Fibroblast of skin of abdomen (primary cell): Measurements from ENCODE around the gene DEPDC7.

Experiments used
- DNase-seq: peaks from one replicate; pipeline ENCODE4 v3.0.0-alpha.2; 2013

DEPDC7 gene

DNA sequence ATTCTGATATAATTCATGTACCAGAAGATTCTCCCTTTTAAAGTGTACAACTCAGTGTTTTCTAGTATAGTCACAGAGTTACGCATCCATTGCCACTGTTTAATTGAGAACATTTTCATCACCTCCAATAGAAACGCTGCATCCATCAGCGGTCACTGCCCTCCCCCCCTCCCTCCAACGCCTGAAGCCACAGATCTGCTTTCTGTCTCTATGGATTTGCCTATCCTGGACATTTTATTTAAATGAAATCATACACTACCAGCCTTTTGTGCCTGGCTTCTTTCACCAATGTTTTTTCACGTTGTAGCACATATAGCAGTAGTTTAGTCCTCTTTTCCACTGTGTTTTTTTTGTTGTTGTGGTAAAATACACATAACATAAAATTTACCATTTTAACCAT, 46.5 kb downstream of the DEPDC7 start:
- DNase-seq, result peak; percentile 31

DNA sequence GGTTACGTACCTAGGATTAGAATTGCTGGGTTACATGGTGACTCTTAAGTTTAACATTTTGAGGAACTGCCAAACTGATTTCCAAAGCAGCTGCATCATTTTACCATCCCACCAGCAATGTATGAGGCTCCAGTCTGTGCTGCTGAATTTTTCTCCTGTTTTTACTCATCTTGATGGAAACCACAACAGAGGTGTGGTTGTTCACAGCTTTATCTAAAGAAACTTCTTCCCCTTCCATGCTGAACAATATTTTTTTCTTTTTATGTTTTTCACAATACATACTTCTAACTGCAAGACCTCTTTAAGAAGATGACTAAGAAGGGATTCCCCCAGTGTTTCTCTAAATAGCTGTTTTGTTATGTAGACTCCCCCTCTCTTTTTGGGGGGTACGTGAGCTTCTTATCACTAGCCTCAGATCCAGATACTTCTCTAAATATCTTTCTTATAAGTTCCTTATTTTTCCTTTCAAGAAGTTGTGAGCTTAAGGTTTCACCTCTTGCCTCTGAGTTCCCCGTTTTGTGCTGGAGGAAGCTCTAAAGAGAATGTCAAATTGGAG, 47.7 kb downstream of the DEPDC7 start:
- DNase-seq, result peak; percentile 68

DNA sequence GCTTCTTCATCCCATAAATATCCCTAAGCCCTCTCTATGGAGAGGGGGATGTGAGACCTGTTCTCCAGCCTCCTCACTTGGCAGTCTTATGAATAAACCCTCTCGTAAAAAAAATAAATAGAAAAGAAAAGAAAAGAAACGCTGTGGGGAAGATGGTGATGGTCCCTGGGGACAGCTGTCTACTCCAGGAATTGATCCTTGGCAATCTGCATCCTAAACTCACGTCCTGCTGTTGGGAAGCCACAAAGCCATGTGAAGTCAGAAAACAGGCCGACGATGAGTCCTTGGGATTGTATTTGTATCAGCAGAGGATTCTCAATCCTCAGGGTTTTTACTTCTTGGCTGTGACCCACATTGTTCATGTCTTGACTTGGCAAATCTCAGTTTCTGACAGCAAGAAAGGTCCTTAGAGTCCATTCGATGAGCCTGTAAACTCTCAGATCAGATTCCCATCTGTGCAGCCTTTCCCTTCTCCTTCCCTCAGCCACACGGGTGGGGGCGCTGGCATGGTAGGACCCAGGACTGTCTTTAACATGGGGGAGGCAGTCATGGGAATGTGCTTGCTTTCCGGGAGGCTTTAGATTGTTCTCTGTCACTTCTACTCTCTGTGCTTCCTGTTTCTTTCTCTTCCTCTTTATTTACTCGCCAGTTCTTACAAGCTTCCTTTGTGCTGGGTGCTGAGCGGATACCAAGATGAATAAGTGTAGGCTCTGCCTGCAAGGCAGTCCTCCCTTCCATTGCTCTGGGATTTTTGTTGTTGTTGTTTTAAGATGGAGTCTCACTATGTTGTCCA, 48.6 kb downstream of the DEPDC7 start:
- DNase-seq, result no peak

DNA sequence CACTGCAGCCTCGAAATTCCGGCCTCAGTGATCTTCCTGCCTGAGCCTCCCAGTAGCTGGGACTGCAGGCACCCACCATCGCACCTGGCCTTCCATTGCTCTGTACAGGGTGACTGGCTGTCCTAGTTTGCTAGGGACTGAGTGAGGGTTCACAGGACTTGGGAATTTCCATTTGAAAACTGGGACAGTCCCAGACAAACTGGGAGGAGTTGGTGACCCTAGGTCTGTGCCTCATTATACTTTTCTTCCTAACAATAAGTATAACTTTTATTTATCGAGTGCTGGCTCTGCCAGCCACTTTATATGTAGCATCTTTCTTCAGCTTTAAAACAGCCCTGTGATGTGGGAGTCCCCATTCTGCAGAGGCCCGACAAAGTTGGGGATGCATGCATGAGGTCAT, 49.2 kb downstream of the DEPDC7 start:
- DNase-seq, result no peak

DNA sequence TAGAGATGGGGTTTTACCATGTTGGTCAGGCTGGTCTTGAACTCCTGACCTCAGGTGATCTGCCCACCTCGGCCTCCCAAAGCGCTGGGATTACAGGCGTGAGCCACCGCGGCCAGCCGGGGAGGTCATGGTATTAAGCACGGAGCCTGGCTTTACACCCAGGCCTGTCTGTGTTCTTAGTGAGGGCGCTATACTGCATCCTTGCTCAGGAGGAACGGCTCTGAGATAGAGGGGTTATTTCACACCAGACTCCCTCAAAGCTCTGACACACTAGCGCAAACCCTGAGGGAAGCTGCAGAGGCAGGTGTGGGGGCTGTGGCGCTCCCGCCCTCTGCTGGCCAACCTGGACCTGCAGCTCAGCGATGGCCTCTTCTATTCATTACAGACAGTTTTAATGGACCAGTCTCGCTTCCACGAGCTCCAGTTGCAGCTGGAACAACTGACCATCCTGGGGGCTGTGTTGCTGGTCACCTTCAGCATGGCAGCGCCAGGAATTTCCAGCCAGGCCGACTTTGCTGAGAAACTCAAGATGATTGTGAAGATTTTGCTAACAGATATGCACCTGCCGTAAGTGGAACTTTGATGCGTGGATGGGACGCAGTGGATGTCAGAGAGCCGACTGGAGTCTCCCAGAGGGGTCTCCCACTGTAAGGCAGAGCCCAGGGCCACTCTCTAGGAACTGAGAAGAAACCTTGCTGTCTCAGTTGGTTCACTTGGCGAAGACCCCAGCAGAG, 49.9 kb downstream of the DEPDC7 start:
- DNase-seq, result peak; percentile 61

DNA sequence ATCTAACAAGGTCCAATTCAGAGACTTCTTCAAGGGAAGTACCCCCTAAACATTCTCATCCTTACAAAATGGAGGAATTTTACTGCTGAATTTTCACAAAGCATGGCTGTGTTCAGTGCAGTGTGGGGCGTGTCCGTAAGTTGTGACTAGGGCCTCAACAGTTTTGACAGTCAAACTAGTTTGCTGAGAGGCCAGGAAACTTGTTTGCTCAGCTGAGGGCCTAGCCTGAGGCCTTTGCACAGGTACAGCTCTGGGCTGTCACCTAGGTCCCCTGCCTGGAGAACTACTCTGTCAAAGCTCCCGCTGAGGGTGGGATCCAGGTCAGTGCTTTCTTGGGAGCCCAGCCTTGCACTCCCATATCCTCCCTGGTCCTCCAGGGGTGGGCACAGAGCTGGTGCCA, 51.6 kb downstream of the DEPDC7 start:
- no peak for DNase-seq

DNA sequence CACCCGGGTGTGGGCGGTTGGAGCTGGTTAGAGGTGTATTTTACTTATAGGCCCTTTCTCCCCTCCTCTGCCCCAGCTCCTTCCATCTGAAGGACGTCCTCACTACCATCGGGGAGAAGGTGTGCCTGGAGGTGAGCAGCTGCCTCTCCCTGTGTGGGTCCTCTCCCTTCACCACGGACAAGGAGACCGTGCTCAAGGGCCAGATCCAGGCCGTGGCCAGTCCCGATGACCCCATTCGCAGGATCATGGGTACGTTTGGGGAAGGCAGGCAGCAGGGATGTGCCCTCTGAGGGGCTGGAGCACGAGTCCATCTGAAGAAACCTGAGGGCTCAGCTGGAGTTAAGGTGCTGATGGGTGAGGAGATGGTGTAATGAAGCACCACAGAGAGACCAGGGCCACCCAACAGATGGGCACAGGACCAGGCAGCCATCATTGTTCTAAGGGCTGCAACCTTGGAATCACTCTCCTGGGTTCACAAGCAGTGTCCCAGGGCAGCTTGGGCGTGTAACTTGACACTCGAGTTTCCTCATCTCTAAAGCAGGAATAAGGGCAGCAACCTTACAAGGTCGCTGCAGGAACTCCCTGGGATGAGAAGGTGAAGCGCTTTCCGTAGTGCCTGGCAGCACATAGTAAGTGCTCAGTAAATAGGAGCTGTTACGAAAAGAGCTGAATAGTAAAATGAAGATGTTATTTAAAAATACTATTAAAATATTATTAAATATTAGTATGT, 53.1 kb downstream of the DEPDC7 start:
- DNase-seq, result no peak

DNA sequence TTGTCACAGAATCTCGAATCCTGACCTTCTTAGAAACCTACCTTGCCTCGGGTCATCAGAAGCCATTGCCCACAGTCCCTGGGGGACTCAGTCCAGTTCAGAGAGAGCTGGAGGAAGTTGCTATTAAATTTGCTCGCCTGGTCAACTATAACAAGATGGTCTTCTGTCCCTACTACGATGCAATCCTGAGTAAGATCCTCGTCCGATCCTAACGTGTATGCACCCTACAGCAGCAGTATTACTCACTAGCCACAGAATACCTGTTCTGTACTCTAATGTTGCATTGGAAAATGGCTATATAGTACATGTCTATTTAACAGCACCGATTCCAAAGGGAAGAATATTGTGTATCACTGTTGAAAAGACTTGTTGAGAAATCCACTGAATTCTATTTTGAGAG, 56.8 kb downstream of the DEPDC7 start:
- DNase-seq, result no peak
